NT2/D1 (cell line): ENCODE data around the gene AXL.
A peak's percentile ranks its signal among the peaks of the same experiment; 100 is the strongest.

ENCODE experiments used
- DNase-seq: peaks from one replicate; pipeline ENCODE4 v3.0.0-alpha.2; 2011; ENCODE audit warnings: low read depth, low spot score
- H3K27me3 ChIP-seq: 2 replicates; pipeline ENCODE4 v1.6.0; 2011; ENCODE audit warnings: mild to moderate bottlenecking; ENCODE audit not compliant: insufficient read length, insufficient read depth
- H3K36me3 ChIP-seq: 2 replicates; pipeline ENCODE4 v1.6.1; 2011; ENCODE audit warnings: mild to moderate bottlenecking, low read length, mixed read lengths; ENCODE audit not compliant: insufficient read depth, insufficient read length
- H3K4me1 ChIP-seq: 2 replicates; pipeline ENCODE4 v1.5.1; 2011; ENCODE audit not compliant: insufficient read depth, insufficient read length
- H3K4me3 ChIP-seq: 2 replicates; pipeline ENCODE4 v1.5.1; 2011; ENCODE audit warnings: low read depth; ENCODE audit not compliant: insufficient read length
- H3K9ac ChIP-seq: 2 replicates; pipeline ENCODE4 v1.6.0; 2011; ENCODE audit warnings: low read depth; ENCODE audit not compliant: insufficient read length
- H3K9me3 ChIP-seq: 2 replicates; pipeline ENCODE4 v1.5.1; 2011; ENCODE audit warnings: mild to moderate bottlenecking, low read length; ENCODE audit not compliant: insufficient read depth
- SUZ12 ChIP-seq: IDR thresholded peaks from 2 replicates; pipeline ENCODE4 v1.6.1; 2011; ENCODE audit not compliant: insufficient read length, insufficient read depth; ENCODE audit errors: extremely low read depth
- YY1 ChIP-seq: IDR thresholded peaks from 2 replicates; pipeline ENCODE4 v1.6.1; 2011; ENCODE audit not compliant: insufficient read length, insufficient read depth
- ZNF274 ChIP-seq: IDR thresholded peaks from 2 replicates; pipeline ENCODE4 v1.6.1; 2011; ENCODE audit warnings: mild to moderate bottlenecking, low read depth, low read length

AXL gene

DNA sequence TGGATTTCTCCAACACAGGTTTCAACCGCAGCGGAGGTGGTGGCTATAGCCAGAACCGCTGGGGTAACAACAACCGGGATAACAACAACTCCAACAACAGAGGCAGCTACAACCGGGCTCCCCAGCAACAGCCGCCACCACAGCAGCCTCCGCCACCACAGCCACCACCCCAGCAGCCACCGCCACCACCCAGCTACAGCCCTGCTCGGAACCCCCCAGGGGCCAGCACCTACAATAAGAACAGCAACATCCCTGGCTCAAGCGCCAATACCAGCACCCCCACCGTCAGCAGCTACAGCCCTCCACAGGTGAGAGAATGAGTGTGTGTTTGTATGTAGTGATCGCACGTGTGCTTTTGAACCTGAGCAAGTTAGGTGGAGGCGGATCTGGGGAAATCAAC is 84.9 kb downstream of the AXL start:
- TF ChIP-seq SUZ12 (no peak), YY1 (no peak), ZNF274 (no peak)
- DNase-seq, result no peak
- H3K4me3 ChIP-seq, result no peak overlapping the region
- H3K27me3 ChIP-seq, result no peaks in the 10 kb centered on the region
- H3K36me3 ChIP-seq, result peaks cover 87% of the 10 kb centered on the region
- peaks cover 3% of the 10 kb centered on the region for H3K4me1 ChIP-seq
- no peaks in the 10 kb centered on the region for H3K9me3 ChIP-seq
- H3K9ac ChIP-seq, result no peak overlapping the region

GRCh38 chr19:41304706-41305483 is 85.9 kb downstream of the AXL start:
- H3K27me3 ChIP-seq, result no peaks in the 10 kb centered on the region
- H3K4me1 ChIP-seq, result peaks cover 5% of the 10 kb centered on the region
- no peak overlapping the region for H3K9ac ChIP-seq
- DNase-seq, result no peak
- peaks cover 77% of the 10 kb centered on the region for H3K36me3 ChIP-seq
- H3K4me3 ChIP-seq, result no peak overlapping the region
- no peaks in the 10 kb centered on the region for H3K9me3 ChIP-seq
- TF ChIP-seq YY1 (no peak), ZNF274 (no peak), SUZ12 (no peak)

GRCh38 chr19:41305927-41306793 is 87.1 kb downstream of the AXL start:
- Histone ChIP-seq H3K4me3 (no peak overlapping the region), H3K4me1 (peaks cover 5% of the 10 kb centered on the region), H3K27me3 (no peaks in the 10 kb centered on the region), H3K9ac (no peak overlapping the region), H3K36me3 (peaks cover 65% of the 10 kb centered on the region), H3K9me3 (no peaks in the 10 kb centered on the region)
- DNase-seq, result no peak
- no peak for TF ChIP-seq YY1
- no peak for TF ChIP-seq SUZ12
- TF ChIP-seq ZNF274, result no peak

DNA sequence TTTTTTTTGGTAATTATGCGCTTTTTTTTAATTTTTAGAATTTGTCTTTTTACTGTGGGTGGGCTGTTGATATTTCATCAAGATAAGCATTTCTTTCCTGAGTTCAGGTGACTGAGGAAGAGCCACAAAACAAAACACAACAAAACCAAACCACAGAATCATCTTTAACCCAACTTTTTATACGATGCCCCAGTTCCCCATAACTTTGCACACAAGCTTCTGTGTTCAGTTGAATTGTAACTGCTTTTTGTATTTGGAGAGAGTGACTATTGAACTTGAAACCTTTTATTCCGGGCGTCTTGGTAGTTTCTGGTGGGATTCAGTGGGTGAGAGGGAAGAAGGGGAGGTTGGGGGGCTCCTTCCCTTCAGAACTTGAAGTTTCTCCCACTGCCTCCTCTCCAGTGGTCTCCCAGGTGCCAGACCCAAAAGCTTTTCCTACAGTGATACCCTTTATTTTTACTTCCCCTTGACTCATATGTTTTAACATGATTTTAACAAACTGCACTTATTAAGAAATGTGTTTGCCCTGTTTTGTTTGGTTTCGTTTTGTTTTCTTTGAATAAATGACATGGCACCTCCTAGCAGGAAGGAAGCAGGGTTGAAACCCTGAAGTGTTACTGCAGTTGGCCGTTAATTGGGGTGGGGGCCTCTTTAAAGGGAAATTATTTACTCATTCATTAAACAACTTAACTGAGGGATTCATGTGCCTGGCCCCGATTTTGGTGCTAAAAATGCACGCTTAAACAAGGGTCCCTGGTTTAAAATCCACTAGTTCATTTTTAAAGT is 88.3 kb downstream of the AXL start:
- no peak overlapping the region for H3K9ac ChIP-seq
- TF ChIP-seq SUZ12 (no peak), ZNF274 (no peak), YY1 (no peak)
- no peaks in the 10 kb centered on the region for H3K27me3 ChIP-seq
- H3K36me3 ChIP-seq, result peaks cover 57% of the 10 kb centered on the region
- peaks cover 5% of the 10 kb centered on the region for H3K4me1 ChIP-seq
- no peak for DNase-seq
- no peaks in the 10 kb centered on the region for H3K9me3 ChIP-seq
- no peak overlapping the region for H3K4me3 ChIP-seq

DNA sequence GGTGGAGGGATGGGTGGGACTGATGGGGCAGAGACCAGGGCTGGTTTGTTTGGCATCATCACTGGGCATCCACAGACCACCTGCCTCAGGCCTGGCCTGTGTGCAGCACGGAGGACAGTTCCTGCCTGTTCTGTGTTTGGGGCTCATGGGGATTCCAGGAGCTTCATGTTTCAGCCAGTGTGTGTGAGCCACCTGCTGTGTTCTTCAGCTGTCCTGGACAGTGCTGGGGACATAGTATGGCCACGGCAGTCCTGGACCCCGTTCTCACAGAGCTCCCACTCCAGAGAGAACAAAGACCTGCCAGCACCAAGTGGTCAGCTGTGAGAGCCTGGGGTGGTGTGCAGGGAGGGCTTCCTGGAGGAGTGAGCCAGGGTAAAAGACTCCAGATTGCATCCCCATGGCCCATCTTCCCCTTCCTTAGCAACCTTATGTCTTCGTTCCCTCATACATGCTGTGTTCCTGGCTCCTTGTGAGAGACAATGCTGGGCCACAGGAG is 89.0 kb downstream of the AXL start:
- Histone ChIP-seq H3K9me3 (no peaks in the 10 kb centered on the region), H3K4me1 (peaks cover 5% of the 10 kb centered on the region), H3K4me3 (no peak overlapping the region), H3K36me3 (peaks cover 57% of the 10 kb centered on the region), H3K27me3 (no peaks in the 10 kb centered on the region), H3K9ac (no peak overlapping the region)
- TF ChIP-seq ZNF274, result no peak
- DNase-seq, result no peak

DNA sequence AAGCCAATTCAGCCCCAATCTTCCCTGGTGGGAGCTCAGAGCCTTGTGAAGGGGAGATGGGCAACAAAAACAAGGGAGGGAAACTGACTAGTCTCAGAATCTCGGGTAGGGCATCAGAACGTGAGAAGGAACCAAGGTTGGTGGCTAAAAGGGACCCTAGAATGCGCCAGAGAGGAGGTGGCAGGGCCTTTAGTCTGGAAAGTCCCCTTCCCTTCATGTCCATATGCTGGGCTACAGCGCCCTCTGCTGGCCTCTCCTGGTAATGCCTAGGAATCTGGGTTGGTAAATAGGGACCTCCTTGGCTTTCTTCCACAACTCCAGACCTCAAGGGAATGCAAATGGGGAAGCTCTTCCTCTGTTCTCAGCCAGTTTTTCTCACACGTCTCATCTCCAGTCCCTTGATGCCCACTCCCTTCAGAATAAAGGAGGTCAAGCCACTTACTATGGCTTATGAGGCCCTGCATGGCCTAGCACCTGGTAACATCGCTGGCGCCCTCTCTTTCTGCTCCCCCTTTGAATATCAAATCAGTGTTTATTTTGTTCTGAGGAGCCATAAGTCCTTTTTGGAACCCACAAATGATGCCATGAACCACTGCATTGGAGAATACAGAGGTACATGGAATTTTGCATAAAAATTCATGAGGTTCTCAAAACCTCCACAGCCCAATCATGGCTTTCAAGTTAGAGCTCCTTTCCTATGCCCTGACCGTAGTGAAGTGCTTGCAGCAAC is 89.6 kb downstream of the AXL start:
- Histone ChIP-seq H3K9ac (peak overlapping the region; percentile 32), H3K9me3 (no peaks in the 10 kb centered on the region), H3K4me1 (peaks cover 5% of the 10 kb centered on the region), H3K27me3 (no peaks in the 10 kb centered on the region), H3K4me3 (no peak overlapping the region), H3K36me3 (peaks cover 58% of the 10 kb centered on the region)
- no peak for TF ChIP-seq ZNF274
- no peak for TF ChIP-seq YY1
- no peak for TF ChIP-seq SUZ12
- DNase-seq, result peak; percentile 73
